Measurements from ENCODE around the gene PAIP2B.

DNA sequence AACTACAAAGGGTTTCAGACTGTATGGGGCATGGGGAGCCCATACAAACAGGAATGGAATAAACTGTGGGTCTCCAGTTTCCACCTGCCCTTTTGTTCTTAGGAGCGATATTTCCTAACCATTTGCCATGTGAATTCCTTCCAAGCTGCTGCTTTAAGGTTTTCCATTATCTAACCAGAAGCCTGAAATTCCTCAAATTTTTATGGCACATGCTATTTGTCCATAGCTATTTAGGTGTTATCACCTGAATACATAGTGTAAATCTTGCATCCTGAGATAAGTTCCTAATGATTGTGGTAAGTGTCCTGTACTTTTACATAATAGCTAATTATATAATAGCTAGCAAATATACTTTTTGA, 17.4 kb upstream of the PAIP2B start:
- TF ChIP-seq, protein P1, sequence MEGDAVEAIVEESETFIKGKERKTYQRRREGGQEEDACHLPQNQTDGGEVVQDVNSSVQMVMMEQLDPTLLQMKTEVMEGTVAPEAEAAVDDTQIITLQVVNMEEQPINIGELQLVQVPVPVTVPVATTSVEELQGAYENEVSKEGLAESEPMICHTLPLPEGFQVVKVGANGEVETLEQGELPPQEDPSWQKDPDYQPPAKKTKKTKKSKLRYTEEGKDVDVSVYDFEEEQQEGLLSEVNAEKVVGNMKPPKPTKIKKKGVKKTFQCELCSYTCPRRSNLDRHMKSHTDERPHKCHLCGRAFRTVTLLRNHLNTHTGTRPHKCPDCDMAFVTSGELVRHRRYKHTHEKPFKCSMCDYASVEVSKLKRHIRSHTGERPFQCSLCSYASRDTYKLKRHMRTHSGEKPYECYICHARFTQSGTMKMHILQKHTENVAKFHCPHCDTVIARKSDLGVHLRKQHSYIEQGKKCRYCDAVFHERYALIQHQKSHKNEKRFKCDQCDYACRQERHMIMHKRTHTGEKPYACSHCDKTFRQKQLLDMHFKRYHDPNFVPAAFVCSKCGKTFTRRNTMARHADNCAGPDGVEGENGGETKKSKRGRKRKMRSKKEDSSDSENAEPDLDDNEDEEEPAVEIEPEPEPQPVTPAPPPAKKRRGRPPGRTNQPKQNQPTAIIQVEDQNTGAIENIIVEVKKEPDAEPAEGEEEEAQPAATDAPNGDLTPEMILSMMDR (IDR thresholded peaks at IDR 0.05) = no peak
- no peak for TF ChIP-seq POLR2A (IDR thresholded peaks at IDR 0.05)

Measured in right lobe of liver (tissue), 4 donors.